CD4-positive, alpha-beta memory T cell (primary cell): Measurements from ENCODE around the gene MLLT6. TPM values are rescaled to one million over a fixed set of nuclear protein-coding genes. Genes with fewer than 3 reads are reported as not detected.

Experiments
- CTCF ChIA-PET: fragments of 350-600 bp; sonication (Branson Sonifier 250); formaldehyde crosslinking; loops from one replicate; lab custom pipeline; 2021; ENCODE audit warnings: inconsistent platforms; ENCODE audit not compliant: partially characterized antibody; lab: Charles Lee
- POLR2A ChIA-PET: fragments of 350-600 bp; sonication (Branson Sonifier 250); formaldehyde crosslinking; loops from one replicate; lab custom pipeline; 2021; ENCODE audit not compliant: partially characterized antibody; lab: Charles Lee
- DNase-seq, 5 donors: peaks; one replicate each; pipeline versions ENCODE4 v3.0.0 to v3.0.0-alpha.2; 2020 to 2022; ENCODE audit warnings: mixed read lengths in 1 of 5
- H3K27ac ChIP-seq: one replicate; pipeline ENCODE4 v1.7.0; 2013; ENCODE audit warnings: low read depth, low read length
- H3K27me3 ChIP-seq: 2 replicates; pipeline ENCODE4 v1.7.0; 2013; ENCODE audit warnings: mild to moderate bottlenecking, low read length, moderate library complexity; ENCODE audit not compliant: insufficient read depth
- H3K36me3 ChIP-seq: 2 replicates; pipeline ENCODE4 v1.7.0; 2013; ENCODE audit warnings: mild to moderate bottlenecking, low read length, moderate library complexity; ENCODE audit not compliant: insufficient read depth
- H3K4me1 ChIP-seq: 2 replicates; pipeline ENCODE4 v1.7.0; 2013; ENCODE audit warnings: mild to moderate bottlenecking, low read length, moderate library complexity; ENCODE audit not compliant: insufficient read depth
- H3K4me3 ChIP-seq, 2 donors: one replicate each; pipeline ENCODE4 v1.7.0; 2013; ENCODE audit warnings: low read length in 2 of 2, mild to moderate bottlenecking in 1 of 2
- H3K9me3 ChIP-seq, 2 donors: one replicate each; pipeline ENCODE4 v1.7.0; 2013; ENCODE audit warnings: low read length in 2 of 2, control low read depth in 1 of 2; ENCODE audit not compliant: control insufficient read depth in 1 of 2
- H3K27ac Mint-ChIP-seq, 7 donors: one replicate each; pipeline ENCODE4 v1.8.0; 2020 to 2021; ENCODE audit warnings: mixed read lengths in 7 of 7, mild to moderate bottlenecking in 6 of 7, inconsistent platforms in 3 of 7, moderate library complexity in 3 of 7
- H3K27me3 Mint-ChIP-seq, 2 donors: one replicate each; pipeline ENCODE4 v1.8.0; 2020 to 2021; ENCODE audit warnings: mixed read lengths in 2 of 2
- H3K36me3 Mint-ChIP-seq, 2 donors: one replicate each; pipeline ENCODE4 v1.8.0; 2020 to 2021; ENCODE audit warnings: mixed read lengths in 2 of 2, inconsistent platforms in 1 of 2, mild to moderate bottlenecking in 1 of 2
- H3K4me1 Mint-ChIP-seq, 4 donors: one replicate each; pipeline ENCODE4 v1.8.0; 2020 to 2021; ENCODE audit warnings: mixed read lengths in 4 of 4, mild to moderate bottlenecking in 1 of 4
- H3K4me3 Mint-ChIP-seq, 8 donors: one replicate each; pipeline ENCODE4 v1.8.0; 2020 to 2021; ENCODE audit warnings: mixed read lengths in 8 of 8, mild to moderate bottlenecking in 7 of 8, moderate library complexity in 6 of 8, inconsistent platforms in 3 of 8
- H3K9me3 Mint-ChIP-seq, 8 donors: one replicate each; pipeline ENCODE4 v1.8.0; 2020 to 2021; ENCODE audit warnings: mixed read lengths in 8 of 8, mild to moderate bottlenecking in 5 of 8, inconsistent platforms in 3 of 8, moderate library complexity in 1 of 8
- intact Hi-C: fragments of 100-400 bp; cut with micrococcal nuclease; formaldehyde crosslinking; loops from one replicate; pipeline ENCODE4 v1.15.1; 2023
- polyA plus RNA-seq, 2 donors: library from polyadenylated mRNA; unstranded; fragments of 300-500 nt; fragmentation: Illumina TruSeq; gene quantifications; one replicate each; pipeline ENCODE4 v1.2.3, GENCODE V29; 2021
- total RNA-seq, 2 experiments: library from RNA; stranded (reverse); gene quantifications; one replicate each; pipeline ENCODE4 v1.2.3, GENCODE V29; 2021

Gene MLLT6
- total and polyA plus RNA-seq, 4 experiments from 2014 or later: 3.0 to 505 (median 254) TPM

GRCh38 chr17:38738007-38738662, 33.1 kb downstream of the MLLT6 start:
- Mint-ChIP-seq H3K27ac (no peak overlapping the region), H3K27me3 (peaks cover 3% of the 10 kb centered on the region in 2 donors), H3K4me3 (no peak overlapping the region), H3K9me3 (no peaks in the 10 kb centered on the region), H3K36me3 (peaks cover 0 to under 1% of the 10 kb centered on the region in 2 donors), H3K4me1 (peaks cover 3 to 24% (median 18%) of the 10 kb centered on the region in 4 donors)
- no peak overlapping the region for H3K4me3 ChIP-seq
- peaks cover 14% of the 10 kb centered on the region for H3K4me1 ChIP-seq
- no peaks in the 10 kb centered on the region for H3K9me3 ChIP-seq
- intact Hi-C loops: no loop called here
- no peaks in the 10 kb centered on the region for H3K27me3 ChIP-seq
- DNase-seq: no peak
- POLR2A ChIA-PET: interaction anchor here (1.4 kb wide), 1 partner anchor 61 kb away, joined by 3 read pairs; no protein-coding TSS in a partner anchor
- CTCF ChIA-PET: interaction anchor here (0.6 to 8.5 kb wide), 5 partner anchors 45 to 1278 kb away, joined by 3 to 198 read pairs (median 3); partner anchors contain the start of gene EPOP
- no peak overlapping the region for H3K27ac ChIP-seq
- H3K36me3 ChIP-seq: no peaks in the 10 kb centered on the region

- Histone ChIP-seq H3K4me3 (no peak overlapping the region), H3K4me1 (peaks cover 9% of the 10 kb centered on the region), H3K9me3 (no peaks in the 10 kb centered on the region), H3K27me3 (no peaks in the 10 kb centered on the region), H3K36me3 (no peaks in the 10 kb centered on the region), H3K27ac (no peak overlapping the region)
- CTCF ChIA-PET: no interaction called here
- Mint-ChIP-seq H3K9me3 (no peaks in the 10 kb centered on the region), H3K27me3 (peaks cover 3% of the 10 kb centered on the region in 2 donors), H3K4me1 (peaks cover 1 to 18% (median 14%) of the 10 kb centered on the region in 4 donors), H3K4me3 (no peak overlapping the region), H3K36me3 (no peaks in the 10 kb centered on the region), H3K27ac (peak overlapping the region in 1 of 7 donors; percentile 74)
- intact Hi-C loops: no loop called here
- POLR2A ChIA-PET: interaction anchor here (1.4 kb wide), 1 partner anchor 62 kb away, joined by 3 read pairs; no protein-coding TSS in a partner anchor
- DNase-seq: no peak
Observed at GRCh38 chr17:38738686-38739085, 33.6 kb downstream of the MLLT6 start.

GRCh38 chr17:38739305-38739704, 34.2 kb downstream of the MLLT6 start:
- Mint-ChIP-seq H3K4me1 (peaks cover 0 to 12% (median 8%) of the 10 kb centered on the region in 4 donors), H3K27ac (no peak overlapping the region), H3K36me3 (no peaks in the 10 kb centered on the region), H3K4me3 (no peak overlapping the region), H3K9me3 (no peaks in the 10 kb centered on the region), H3K27me3 (peaks cover 3% of the 10 kb centered on the region in 2 donors)
- Histone ChIP-seq H3K4me1 (peaks cover 4% of the 10 kb centered on the region), H3K4me3 (no peak overlapping the region), H3K27me3 (no peaks in the 10 kb centered on the region), H3K9me3 (no peaks in the 10 kb centered on the region), H3K36me3 (no peaks in the 10 kb centered on the region), H3K27ac (no peak overlapping the region)
- ChIA-PET CTCF (no interaction called here), POLR2A (no interaction called here)
- intact Hi-C loops: no loop called here
- no peak for DNase-seq

- no peak overlapping the region for H3K27ac Mint-ChIP-seq
- intact Hi-C loops: no loop called here
- Histone ChIP-seq H3K27ac (no peak overlapping the region), H3K4me3 (no peak overlapping the region), H3K4me1 (no peaks in the 10 kb centered on the region), H3K9me3 (no peaks in the 10 kb centered on the region), H3K27me3 (no peaks in the 10 kb centered on the region), H3K36me3 (no peaks in the 10 kb centered on the region)
- no peak for DNase-seq
- no peaks in the 10 kb centered on the region for H3K9me3 Mint-ChIP-seq
- no peak overlapping the region for H3K4me3 Mint-ChIP-seq
- POLR2A ChIA-PET: no interaction called here
- peaks cover 0 to 5% (median 2%) of the 10 kb centered on the region in 4 donors for H3K4me1 Mint-ChIP-seq
- CTCF ChIA-PET: no interaction called here
- H3K27me3 Mint-ChIP-seq: peaks cover 3 to 7% of the 10 kb centered on the region in 2 donors
- no peaks in the 10 kb centered on the region for H3K36me3 Mint-ChIP-seq
Observed at GRCh38 chr17:38740044-38740443, 35.0 kb downstream of the MLLT6 start.

- H3K36me3 ChIP-seq: no peaks in the 10 kb centered on the region
- Mint-ChIP-seq H3K9me3 (no peaks in the 10 kb centered on the region), H3K27ac (no peak overlapping the region), H3K27me3 (peaks cover 3 to 7% of the 10 kb centered on the region in 2 donors), H3K4me1 (no peaks in the 10 kb centered on the region), H3K36me3 (no peaks in the 10 kb centered on the region), H3K4me3 (no peak overlapping the region)
- ChIA-PET CTCF (no interaction called here), POLR2A (no interaction called here)
- H3K27ac ChIP-seq: no peak overlapping the region
- H3K4me3 ChIP-seq: no peak overlapping the region
- no peaks in the 10 kb centered on the region for H3K9me3 ChIP-seq
- H3K27me3 ChIP-seq: no peaks in the 10 kb centered on the region
- no peak for DNase-seq
- intact Hi-C loops: no loop called here
- H3K4me1 ChIP-seq: no peaks in the 10 kb centered on the region
Observed at GRCh38 chr17:38740806-38741205, 35.7 kb downstream of the MLLT6 start.

GRCh38 chr17:38741461-38741860, 36.4 kb downstream of the MLLT6 start:
- Mint-ChIP-seq H3K9me3 (no peaks in the 10 kb centered on the region), H3K27ac (no peak overlapping the region), H3K4me1 (peaks cover 0 to 4% (median 2%) of the 10 kb centered on the region in 4 donors), H3K4me3 (no peak overlapping the region), H3K27me3 (peaks cover 9 to 14% of the 10 kb centered on the region in 2 donors), H3K36me3 (no peaks in the 10 kb centered on the region)
- Histone ChIP-seq H3K27me3 (peaks cover 4% of the 10 kb centered on the region), H3K27ac (no peak overlapping the region), H3K9me3 (no peaks in the 10 kb centered on the region), H3K4me3 (no peak overlapping the region), H3K4me1 (no peaks in the 10 kb centered on the region), H3K36me3 (no peaks in the 10 kb centered on the region)
- POLR2A ChIA-PET: no interaction called here
- DNase-seq: no peak
- intact Hi-C loops: no loop called here
- CTCF ChIA-PET: no interaction called here

GRCh38 chr17:38741921-38742410, 36.9 kb downstream of the MLLT6 start:
- Histone ChIP-seq H3K4me1 (peaks cover 4% of the 10 kb centered on the region), H3K9me3 (no peaks in the 10 kb centered on the region), H3K27me3 (peaks cover 9% of the 10 kb centered on the region), H3K36me3 (no peaks in the 10 kb centered on the region), H3K4me3 (no peak overlapping the region), H3K27ac (no peak overlapping the region)
- ChIA-PET CTCF (no interaction called here), POLR2A (no interaction called here)
- peaks cover 2 to 8% (median 5%) of the 10 kb centered on the region in 4 donors for H3K4me1 Mint-ChIP-seq
- H3K36me3 Mint-ChIP-seq: no peaks in the 10 kb centered on the region
- no peak overlapping the region for H3K4me3 Mint-ChIP-seq
- H3K27me3 Mint-ChIP-seq: peaks cover 14 to 18% of the 10 kb centered on the region in 2 donors
- no peaks in the 10 kb centered on the region for H3K9me3 Mint-ChIP-seq
- H3K27ac Mint-ChIP-seq: peak overlapping the region in 1 of 7 donors; percentile 13
- intact Hi-C loops: no loop called here
- DNase-seq: no peak
